8988T (cell line): ENCODE results near the gene MED12L.
"Not testable (repeated sequence)": the region's sequence is repeated elsewhere in the genome, so short reads cannot be mapped to it uniquely, and the experiment has no call there.

Experiments used
- DNase-seq: peaks from one replicate; pipeline ENCODE4 v3.0.0; 2011

MED12L gene

GRCh38 chr3:151219056-151219455 is 133.6 kb downstream of the MED12L start:
- no peak for DNase-seq

DNA sequence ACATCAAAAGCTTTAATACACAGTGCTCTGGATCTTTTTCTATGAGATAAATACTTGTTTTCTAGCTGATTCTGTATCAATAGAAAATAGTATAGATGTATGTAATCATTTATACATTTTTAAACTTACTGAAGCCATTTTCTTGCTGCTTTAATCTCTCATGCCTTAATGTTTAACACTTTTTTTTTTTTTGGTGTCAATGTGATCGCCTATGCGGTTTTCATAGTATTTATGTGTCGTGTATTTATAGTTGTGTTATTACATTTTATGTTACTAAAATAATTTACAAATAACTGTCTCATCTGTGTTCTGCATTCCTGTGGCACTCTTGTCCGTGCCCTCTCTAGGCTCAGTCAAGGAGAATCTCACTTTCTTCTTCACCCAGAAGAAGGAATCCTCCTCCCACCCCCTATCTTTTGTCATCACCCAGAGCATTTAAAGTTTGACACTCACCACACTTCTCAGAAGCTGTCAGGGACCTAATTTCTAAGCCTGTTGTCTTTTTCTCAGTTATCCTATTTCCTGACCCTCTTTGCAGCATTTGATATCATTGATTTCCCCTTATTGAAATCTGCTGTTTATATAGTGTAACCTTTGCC is 138.9 kb downstream of the MED12L start:
- no peak for DNase-seq

DNA sequence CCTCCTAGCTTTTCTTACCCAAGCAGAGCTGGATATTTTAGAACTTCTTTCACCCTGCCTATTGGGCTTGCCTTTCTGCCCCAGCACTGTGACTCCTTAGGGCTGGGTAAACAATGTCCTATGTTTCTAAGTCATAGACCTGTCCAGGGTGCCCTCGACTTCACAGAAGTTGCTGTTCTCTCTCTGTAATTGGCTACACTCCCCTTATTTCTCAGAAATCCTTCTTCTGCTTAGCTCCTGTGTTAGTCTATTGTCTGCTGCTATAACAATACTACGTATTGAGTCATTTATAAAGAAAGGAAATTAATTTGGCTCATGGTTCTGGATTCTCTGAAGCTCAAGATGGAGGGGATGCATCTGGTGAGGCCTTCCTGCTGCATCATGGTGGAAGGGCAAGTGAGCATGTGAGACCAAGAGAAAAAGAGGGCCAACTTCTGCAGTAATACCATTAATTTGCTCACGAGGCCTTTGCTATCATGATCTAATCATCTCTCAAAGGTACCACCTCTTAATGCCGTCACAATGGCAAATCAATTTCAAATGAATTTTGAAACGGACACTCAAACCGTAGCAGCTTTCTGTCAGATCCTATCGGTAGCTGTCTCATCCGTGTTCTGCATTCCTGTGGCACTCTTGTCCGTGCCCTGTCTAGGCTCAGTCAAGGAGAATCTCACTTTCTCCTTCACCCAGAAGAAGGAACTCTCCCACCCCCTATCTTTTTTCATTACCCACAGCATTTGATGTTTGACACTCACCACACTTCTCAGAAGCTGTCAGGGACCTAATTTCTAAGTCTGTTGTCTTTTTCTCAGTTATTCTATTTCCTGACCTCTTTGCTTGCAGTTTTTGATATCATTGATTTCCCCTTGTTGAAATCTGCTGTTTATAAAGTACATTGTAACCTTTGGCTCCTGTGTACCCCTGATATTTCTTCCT is 139.8 kb downstream of the MED12L start:
- DNase-seq = no peak

DNA sequence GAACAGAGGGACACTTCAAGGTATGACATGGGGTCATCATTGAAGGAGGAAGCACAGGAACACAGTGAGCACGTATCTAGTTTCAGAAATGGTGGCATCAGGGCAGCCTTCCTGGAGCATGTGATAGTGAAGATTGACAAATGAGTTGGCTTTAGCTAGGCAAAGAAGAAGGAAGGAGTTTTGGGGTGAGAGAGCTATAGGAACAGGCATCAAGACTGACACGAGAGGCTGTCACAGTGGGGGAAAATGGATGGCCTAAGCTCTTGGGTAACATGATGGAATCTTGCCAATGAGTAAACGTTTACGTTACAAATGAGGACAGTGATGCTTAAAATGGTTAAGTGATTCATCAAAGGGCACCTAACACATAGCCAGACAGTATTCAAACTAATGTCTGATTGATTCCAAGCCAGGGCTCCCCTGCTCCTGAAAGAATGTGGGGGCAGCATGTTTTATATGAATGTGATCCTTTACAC is 140.7 kb downstream of the MED12L start:
- no peak for DNase-seq

GRCh38 chr3:151226825-151227224 is 141.4 kb downstream of the MED12L start:
- DNase-seq = no peak

DNA sequence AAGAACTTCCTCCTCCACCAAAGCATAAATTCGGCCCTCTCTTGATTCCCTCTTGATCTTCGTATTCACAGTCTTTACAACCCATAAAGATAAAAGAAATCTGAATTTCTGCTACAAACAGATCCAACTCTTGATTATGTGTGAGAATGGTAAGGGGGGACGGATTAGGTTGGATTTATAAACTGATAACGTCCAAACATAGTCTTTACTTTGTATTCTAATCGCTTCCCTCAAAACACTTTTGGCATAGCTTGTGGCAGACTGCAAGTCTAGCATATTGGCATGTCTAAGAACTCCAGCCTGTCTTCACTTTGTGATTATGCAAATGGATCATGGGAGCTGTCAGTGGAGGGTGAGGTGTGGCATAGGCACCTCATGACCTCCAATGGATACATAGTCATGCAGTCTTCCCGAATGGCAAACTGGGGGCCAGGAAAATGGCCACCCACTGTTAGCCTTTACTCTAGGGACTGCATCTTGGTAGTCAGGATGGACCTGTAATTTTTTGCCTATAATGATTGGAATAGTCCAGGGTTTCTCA is 141.9 kb downstream of the MED12L start:
- DNase-seq = no peak

DNA sequence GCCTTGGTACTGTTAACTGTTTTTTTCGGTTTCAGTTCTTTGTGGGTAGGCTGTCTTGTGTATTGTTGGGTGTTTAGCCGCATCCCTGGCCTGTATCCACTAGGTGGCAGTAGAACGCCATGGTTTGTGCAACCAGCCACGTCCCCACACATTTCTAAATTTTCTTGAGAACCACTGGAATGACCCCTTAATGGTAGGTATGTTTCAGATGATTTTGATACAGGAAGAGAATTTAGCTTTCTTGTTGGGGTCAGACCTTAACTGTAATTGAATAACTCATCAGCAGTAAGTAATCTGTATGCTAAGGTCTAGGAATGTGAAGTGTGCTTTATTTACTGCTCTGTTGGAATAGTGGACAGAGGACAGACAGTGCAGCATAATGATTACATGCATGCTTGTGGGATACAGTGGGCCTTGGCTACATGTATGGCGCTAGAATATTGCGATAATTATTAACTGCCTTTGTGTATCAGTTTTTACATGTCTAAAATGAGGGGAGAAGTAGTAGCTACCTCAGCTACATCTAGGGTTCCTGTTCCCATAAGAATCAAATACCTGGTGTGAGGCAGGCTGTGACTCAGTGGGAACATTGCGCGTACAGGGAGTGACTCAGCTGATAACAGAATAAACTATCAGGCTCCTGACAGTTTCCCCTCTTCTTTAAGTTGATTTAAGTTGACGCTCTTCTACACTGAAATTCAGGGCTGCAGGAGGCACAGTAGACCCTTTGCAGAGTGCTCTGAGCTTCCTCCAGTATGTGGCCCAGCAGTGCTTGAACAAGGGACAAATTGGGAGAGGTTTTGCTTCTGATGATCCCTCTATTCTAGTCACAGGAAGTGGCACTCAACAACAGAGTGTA is 142.6 kb downstream of the MED12L start:
- DNase-seq = no peak

GRCh38 chr3:151228666-151229040 is 143.2 kb downstream of the MED12L start:
- no peak for DNase-seq

GRCh38 chr3:151230646-151231045 is 145.2 kb downstream of the MED12L start:
- DNase-seq = no peak

GRCh38 chr3:151232403-151232802 is 146.9 kb downstream of the MED12L start:
- not testable (repeated sequence) for DNase-seq

- no peak for DNase-seq
Measured at GRCh38 chr3:151232991-151233390, 147.5 kb downstream of the MED12L start.

DNA sequence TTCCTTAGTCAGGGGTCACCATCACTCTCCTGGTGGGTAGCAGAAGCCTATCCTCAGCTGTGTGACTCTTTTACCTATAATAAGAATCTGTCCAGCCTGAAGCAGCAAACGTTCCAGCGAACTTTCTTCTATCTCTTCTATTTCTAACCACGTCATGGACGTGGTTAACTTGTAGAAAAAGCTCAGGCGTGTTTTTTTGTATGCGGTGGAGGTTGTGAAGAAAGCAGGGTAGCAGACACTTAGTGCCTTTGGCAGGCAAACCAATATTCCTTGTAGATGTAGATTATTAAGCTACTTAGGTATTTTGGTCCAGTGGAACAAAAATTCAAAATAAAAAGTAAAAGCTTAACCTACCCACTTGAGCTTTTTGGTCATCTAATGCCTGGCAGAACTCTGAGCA is 149.4 kb downstream of the MED12L start:
- no peak for DNase-seq

DNA sequence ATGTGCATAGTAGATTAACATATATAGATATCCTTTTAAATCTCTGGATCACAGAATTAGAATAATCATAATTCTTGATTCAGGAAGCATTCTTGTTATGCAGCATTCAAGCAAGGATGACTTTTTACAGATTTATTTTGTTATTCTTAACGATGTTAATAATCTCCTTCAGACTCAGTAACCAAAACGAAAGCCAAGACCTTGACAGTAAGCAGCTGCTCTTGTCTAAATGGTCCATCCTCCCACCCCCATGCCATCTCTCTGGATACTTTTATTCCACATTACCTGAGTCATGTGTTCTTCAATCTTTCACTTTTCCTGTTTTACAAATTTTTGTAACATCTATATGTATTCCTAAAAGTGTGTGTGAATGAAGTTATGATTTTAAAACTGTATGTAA is 150.9 kb downstream of the MED12L start:
- no peak for DNase-seq

DNA sequence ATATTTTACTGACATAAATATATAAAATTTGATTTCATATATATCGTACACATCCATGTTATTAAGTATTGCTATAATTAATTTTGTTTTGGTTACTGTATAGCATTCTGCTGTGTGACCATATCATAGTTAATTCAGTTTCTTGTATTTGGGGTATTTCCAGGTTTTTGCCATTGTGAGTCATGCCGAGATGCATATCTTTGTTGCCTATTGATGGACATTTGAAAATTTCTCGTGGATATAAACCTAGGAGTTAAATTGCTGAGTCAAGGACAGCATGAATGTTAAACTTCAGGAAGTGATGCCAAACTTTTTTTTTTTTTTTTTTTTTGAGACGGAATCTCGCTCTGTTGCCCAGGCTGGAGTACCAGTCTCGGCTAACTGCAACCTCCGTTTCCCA is 151.3 kb downstream of the MED12L start:
- no peak for DNase-seq

DNA sequence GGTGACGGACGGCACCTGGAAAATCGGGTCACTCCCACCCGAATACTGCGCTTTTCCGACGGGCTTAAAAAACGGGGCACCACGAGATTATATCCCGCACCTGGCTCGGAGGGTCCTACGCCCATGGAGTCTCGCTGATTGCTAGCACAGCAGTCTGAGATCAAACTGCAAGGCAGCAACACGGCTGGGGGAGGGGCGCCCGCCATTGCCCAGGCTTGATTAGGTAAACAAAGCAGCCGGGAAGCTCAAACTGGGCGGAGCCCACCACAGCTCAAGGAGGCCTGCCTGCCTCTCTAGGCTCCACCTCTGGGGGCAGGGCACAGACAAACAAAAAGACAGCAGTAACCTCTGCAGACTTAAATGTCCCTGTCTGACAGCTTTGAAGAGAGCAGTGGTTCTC is 156.5 kb downstream of the MED12L start:
- not testable (repeated sequence) for DNase-seq

DNA sequence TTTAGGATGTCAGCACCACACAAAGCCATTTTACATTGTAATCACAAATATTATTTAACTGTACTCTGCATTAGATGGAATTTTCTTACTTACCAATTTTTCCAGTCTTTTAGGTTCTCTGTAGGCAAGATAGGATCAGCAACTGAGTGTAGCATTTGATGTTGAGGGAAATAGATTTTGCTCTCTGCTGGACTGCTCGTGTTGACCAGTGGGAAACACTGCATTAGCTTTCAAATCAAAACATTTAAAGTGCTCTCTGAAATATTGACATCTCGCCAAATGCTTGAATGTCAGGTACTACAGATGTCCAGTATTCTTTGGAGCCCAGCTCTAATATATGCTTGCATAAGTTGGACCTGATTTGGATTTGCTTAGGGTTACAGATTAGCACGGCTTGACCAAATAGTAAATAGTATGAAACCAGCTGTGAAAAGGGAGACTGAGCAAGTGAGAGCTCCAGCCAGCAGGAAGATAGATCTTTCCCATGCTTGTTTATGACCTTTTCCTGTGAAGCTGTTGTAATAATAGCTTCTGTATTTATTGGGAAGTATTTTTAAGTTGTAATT is 163.4 kb downstream of the MED12L start:
- no peak for DNase-seq

DNA sequence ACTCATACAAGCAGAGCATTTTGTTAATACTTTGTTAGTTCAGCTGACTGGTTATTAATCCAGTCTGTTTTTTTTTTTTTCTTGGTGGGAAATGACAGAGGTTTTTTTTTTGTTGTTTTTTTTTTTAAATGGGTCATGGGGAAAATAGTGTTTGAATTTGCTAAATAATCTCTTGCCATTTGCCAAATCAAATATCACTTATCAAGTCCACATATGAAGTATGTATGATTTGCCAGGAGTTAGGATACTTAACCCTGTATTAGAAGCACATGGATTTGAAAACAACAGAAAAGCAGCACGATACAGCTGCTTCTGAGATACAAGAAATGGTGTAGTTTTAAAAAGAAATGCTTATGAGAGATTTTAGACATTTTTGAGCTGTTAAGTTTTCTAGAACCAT is 171.3 kb downstream of the MED12L start:
- DNase-seq = no peak

- no peak for DNase-seq
Measured at GRCh38 chr3:151259664-151260063, 174.2 kb downstream of the MED12L start.

- DNase-seq = no peak
Measured at GRCh38 chr3:151262871-151263525, 177.5 kb downstream of the MED12L start.

- no peak for DNase-seq
Measured at GRCh38 chr3:151264605-151265004, 179.1 kb downstream of the MED12L start.

- no peak for DNase-seq
Measured at GRCh38 chr3:151265166-151265565, 179.7 kb downstream of the MED12L start.

DNA sequence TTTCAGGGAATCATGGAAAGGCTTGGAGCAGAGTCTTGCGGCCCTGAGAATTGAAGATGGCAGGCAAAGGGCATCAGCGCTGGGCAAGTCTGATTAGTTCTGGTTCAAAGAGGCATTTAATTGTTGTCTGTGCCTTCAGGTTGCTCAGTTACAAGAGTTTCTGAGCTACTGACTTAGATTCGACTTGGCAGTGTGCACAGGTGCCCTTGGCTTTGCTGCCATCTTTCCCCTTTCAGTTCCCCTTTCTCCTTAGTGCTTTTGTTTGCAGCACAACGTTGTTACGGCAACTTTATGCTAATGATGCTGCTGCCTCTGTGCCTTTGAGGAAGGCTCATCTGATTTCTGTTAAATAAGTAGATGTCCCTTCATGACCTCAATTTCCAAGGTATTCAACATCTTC is 180.4 kb downstream of the MED12L start:
- DNase-seq = no peak
